HG02885 (cell line): Measurements from ENCODE around the gene CDKAL1.
"Not testable (repeated sequence)": the region's sequence is repeated elsewhere in the genome, so short reads cannot be mapped to it uniquely, and the experiment has no call there.

Source experiments
- ATAC-seq: cut with Tn5 transposase; IDR thresholded peaks from one replicate; pipeline ENCODE4 v1.9.1; 2021; ENCODE audit warnings: mild to moderate bottlenecking; ENCODE audit not compliant: unreplicated experiment, poor library complexity

The CDKAL1 gene

GRCh38 chr6:20630617-20631548 lies 96.6 kb downstream of the CDKAL1 start:
- no peak for ATAC-seq

DNA sequence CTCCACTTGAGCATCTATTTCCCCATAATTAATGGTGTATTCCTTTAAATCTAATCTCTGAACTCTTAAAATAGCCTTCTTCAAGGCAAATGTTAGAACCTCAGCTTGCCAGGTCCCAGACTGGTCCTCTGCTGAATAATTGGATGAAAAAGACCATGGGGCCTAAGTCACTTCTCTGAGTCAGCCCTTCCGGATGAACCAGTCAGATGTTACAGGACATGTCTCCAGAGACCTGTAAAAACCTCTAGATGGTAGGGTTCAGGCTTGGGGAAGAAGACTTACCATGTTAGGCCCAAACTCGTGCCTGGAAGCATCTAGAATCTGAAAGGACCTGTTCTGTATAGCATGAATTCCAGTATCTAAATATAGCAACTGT lies 97.3 kb downstream of the CDKAL1 start:
- ATAC-seq = no peak

GRCh38 chr6:20632696-20633095 lies 98.4 kb downstream of the CDKAL1 start:
- no peak for ATAC-seq

DNA sequence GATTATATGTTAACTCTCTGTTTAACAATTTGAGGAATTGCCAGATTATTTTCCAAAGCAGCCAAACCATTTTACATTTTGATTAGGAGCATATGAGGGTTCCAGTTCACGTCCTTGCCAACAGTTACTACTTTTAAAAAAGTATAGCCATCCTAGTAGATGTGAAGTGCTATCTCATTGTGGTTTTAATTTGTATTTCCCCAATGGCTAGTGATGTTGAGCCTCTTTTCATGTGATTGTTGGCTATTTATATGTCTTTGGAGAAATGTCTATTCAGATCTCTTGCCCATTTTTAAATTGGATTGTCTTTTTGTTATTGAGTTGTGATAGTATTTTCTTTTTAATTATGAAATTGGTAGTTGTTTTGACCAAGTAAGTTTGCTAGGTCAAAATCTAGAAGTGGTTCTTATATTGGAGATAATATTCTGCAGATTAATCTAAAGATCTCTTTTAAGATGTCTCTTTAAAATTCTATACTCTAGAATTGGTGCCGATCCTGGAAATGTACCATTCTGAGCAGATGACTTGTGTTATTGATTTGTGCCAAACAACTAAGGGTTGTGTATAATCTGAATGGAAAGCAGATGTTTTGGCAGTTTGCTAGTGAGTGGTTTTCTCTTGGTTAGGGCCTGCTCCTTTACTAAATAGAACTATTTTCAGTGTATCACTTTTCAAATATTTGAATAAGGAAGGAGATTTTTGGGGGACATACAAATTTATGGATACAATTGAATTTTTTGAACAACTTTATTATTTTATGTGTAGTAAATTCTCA lies 99.5 kb downstream of the CDKAL1 start:
- ATAC-seq = no peak

DNA sequence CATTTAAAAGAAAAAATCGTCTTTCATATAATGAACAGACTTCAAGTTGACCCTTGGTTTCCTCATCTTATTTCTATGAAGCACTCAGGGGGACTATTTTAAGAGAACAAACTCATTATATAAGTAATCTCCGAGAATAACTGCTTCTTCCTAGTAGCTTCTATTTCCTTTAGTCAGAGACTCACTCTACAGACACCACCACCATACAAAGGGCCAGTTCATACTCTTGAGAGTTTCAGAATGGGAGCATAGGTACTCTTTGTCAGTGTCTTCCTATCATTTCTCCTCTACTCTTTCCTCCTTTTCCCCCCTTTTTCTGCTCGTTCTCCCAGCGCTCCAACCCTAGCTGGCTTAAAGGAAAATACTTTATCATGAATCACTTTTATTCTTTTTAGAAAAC lies 104.9 kb downstream of the CDKAL1 start:
- no peak for ATAC-seq

- ATAC-seq = no peak
Observed at GRCh38 chr6:20640181-20640580, 105.9 kb downstream of the CDKAL1 start.

GRCh38 chr6:20642441-20642840 lies 108.2 kb downstream of the CDKAL1 start:
- ATAC-seq = no peak

DNA sequence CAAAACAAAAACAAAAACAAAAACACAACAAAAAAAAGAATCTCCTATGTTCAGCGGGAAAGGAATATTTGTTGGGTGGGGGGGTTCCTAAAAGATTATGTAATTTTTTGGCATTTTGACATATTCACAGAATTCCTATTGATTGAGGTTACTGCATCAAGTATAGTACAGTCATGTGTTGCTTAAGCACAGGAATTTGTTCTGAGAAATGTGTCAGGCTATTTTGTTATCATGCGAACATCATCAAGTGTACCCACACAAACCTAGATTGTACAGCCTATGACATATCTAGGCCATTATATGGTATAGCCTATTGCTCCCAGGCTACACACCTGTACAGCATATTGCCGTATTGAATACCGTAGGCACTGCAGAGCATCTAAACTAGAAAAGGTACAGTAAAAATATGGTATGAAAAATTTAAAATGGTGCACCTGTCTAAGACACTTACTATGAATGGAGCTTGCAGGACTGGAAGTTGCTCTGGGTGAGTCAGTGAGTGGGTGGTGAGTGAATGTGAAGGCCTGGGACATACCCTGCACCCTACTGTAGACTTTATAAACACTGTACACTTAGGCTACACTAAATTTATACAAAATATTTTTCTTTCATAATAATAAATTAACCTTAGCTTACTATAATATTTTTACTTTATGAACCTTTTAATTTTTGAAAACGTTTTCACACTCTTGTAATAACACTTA lies 110.6 kb downstream of the CDKAL1 start:
- ATAC-seq = no peak

DNA sequence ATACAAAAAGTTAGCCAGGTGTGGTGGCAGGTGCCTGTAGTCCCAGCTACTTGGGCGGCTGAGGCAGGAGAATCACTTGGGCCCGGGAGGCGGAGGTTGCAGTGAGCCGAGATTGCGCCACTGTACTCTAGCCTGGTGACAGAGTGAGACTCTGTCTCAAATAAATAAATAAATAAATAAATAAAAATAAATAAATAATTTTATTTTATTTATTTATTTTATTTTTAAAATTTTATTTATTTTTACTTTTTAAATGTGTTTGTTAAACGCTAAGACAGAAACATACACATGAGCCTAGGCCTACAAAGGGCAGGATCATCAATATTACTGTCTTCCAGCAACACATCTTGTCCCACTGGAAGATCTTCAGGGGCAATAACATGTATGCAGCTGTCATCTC lies 111.3 kb downstream of the CDKAL1 start:
- ATAC-seq = not testable (repeated sequence)

DNA sequence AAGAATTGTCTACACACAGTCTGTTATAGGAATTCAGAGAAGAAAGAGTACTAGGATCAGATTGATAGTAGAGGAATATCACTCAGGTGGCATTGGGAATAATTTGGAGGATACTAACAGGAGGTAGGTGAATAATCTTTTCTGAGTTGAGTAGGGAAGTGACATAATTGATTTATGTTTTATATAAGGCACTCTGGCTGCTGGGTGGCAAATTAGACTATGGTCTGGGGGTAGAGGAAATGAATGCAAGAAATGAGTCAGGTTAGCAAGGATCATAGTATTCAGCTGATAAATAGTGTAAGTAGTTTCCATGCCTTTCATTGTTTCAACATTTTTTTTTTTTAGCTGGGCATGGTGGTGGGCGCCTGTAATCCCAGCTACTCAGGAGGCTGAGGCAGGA lies 113.3 kb downstream of the CDKAL1 start:
- ATAC-seq = no peak

DNA sequence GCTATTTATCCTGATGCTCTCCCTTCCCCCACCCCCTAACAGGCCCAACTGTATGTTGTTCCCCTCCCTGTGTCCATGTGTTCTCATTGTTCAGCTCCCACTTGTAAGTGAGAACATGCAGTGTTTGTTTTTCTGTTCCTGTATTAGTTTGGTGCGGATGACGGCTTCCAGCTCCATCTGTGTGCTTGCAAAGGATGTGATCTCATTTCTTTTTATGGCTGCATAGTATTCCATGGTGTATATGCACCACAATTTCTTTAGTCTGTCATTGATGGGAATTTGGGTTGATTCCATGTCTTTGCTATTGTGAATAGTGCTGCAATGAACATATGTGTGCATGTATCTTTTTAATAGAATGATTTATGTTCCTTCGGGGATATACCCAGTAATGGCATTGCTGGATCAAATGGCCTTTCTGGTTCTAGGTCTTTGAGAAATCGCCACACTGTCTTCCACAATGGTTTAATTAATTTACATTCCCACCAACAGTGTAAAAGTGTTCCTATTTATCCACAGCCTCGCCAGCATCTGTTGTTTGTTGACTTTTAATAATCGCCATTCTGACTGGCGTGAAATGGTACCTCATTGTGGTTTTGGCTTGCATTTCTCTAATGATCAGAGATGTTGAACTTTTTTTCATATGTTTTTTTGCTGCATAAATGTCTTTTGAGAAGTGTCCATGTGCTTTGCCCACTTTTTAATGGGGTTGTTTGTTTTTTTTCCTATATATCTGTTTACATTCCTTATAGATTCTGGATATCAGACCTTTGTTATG lies 115.6 kb downstream of the CDKAL1 start:
- not testable (repeated sequence) for ATAC-seq

GRCh38 chr6:20652299-20653084 lies 118.2 kb downstream of the CDKAL1 start:
- no peak for ATAC-seq

DNA sequence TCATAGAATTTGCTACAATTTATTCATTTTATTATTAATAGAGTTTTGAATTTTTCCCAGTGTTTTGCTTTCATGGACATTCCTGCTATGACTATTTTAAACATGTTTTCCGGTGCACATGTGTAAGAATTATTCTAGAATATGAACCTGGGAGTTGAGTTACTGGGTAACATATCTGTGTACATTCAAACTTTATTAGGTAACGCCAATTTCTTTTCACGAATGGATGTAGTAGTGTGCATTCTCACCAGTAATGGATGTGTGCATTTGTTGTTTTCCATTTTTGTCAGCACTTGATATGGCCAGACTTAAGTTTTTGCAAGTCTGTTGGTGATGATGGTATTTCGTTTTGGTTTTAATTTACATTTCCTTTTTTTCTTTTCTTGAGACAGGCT lies 118.8 kb downstream of the CDKAL1 start:
- no peak for ATAC-seq

GRCh38 chr6:20655317-20655716 lies 121.1 kb downstream of the CDKAL1 start:
- ATAC-seq = no peak

GRCh38 chr6:20657274-20657800 lies 123.1 kb downstream of the CDKAL1 start:
- ATAC-seq = no peak

DNA sequence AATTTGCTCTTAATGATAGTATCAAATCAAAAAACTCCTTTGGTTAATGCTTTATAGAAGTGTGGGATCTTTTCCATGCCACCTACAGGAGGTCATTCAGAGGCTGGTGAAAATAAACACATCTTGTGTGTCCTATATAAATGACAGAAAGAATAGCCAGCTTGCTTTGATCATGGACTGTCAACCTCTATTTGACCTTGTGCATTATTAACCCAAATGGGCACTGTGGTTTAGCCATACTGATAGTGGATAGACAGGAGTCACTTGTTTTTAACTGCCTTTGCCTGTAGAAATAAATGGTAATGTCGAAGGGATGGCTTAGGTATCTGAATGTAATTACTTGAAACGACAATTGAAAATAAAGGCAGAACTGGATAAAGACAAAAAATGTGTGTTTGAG lies 123.8 kb downstream of the CDKAL1 start:
- no peak for ATAC-seq

DNA sequence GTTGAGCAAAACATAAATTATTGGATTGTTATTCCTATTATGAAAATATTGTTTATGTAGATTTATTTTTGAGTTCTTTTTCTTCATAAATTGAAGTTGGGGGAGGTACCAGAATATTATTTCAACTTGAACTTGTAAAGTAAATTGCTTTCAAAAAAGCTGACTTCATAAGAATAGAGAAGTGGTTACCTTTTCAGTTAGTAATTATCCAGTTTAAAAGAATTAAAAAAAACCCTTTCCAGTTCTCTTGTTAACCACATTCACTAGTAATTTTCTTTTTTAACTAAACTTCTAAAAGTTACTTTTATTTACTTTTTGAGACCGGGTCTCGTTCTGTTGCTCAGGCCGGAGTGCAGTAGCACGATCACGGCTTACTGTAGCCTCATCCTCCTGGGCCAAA lies 124.3 kb downstream of the CDKAL1 start:
- ATAC-seq = no peak

DNA sequence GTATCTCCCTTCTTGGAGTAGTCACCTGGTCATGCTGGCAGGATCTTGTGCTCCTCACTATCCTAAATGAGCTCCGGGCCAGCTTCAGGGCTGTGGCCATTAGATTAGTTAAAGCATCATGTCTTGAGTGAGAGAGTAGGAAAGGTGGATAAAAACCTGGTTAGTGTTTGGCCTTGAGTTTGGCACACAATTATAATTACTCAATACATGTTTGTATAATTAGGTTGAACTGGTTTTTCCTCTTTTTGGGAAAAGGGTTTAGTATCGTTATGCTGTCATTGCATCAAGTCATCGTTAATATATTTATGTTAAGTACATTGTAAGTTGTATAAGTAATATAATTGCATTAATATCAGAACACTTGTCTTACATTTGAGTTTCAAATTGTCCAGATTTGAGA lies 126.3 kb downstream of the CDKAL1 start:
- no peak for ATAC-seq

DNA sequence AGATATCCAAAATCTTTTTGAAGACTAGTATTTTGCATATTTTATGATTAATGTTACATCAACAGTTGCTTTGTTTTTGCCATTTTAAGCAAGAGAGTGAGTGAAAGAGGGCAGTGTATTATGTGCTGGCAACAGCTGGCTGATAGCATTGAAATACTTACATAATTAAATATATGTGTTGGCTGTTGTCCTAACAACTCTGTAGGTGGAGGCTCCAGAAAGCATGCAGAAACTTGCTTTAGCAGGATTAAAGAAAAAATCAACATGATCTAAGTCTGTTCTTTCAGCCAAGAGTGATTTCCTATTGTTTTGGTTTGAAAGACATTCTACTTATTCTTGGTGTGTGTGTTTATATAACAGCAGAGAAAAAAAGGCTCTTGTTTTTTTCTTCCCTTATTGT lies 127.5 kb downstream of the CDKAL1 start:
- ATAC-seq = no peak
